GM20000 (cell line): ENCODE measurements around the gene OSTM1.

Experiments
- DNase-seq: peaks from one replicate; pipeline ENCODE4 v3.0.0; 2012; ENCODE audit warnings: low spot score
- TF ChIP-seq, protein P1 (sequence below): IDR thresholded peaks from 2 replicates; pipeline ENCODE4 v1.5.1; 2012; ENCODE audit warnings: mild to moderate bottlenecking, control low read depth; ENCODE audit errors: extremely low read depth, missing control alignments

OSTM1 gene, protein sequence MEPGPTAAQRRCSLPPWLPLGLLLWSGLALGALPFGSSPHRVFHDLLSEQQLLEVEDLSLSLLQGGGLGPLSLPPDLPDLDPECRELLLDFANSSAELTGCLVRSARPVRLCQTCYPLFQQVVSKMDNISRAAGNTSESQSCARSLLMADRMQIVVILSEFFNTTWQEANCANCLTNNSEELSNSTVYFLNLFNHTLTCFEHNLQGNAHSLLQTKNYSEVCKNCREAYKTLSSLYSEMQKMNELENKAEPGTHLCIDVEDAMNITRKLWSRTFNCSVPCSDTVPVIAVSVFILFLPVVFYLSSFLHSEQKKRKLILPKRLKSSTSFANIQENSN

DNA sequence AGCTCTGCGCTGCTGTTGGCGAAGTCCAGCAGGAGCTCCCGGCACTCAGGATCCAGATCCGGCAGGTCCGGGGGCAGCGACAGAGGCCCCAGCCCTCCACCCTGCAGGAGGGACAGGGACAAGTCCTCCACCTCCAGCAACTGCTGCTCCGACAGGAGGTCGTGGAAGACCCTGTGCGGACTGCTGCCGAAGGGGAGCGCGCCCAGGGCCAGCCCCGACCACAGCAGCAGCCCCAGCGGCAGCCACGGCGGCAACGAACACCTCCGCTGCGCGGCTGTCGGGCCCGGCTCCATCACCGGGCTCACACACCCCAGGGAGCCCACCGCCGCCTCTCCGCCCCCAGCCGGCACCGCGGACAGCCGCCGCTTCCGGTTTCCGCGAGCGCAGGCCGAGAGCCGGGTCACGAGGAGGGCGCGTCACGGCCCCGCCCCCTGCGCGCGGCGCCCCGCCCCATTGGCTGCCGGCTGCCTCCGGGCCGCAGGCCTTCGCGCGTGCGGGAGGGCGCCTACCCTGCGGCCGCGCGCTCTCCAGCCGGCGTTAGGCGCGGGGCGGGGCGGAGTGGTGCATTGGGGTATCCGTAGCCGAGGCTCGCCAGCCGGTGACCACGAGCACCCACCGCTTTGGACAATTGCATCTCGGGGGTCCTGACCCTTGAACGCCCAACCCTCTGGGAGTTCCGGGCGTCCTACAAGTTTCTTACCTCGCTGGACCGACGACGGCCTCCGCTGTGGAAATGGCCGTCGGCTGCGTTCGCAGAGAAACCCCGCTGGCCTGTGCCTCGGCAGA, at the start of gene OSTM1:
TSS of gene OSTM1 (minus strand) at position 383 of the 786 bp plus-strand sequence. CDS start at position 293, 90 bp downstream.
- TF ChIP-seq, protein P1, sequence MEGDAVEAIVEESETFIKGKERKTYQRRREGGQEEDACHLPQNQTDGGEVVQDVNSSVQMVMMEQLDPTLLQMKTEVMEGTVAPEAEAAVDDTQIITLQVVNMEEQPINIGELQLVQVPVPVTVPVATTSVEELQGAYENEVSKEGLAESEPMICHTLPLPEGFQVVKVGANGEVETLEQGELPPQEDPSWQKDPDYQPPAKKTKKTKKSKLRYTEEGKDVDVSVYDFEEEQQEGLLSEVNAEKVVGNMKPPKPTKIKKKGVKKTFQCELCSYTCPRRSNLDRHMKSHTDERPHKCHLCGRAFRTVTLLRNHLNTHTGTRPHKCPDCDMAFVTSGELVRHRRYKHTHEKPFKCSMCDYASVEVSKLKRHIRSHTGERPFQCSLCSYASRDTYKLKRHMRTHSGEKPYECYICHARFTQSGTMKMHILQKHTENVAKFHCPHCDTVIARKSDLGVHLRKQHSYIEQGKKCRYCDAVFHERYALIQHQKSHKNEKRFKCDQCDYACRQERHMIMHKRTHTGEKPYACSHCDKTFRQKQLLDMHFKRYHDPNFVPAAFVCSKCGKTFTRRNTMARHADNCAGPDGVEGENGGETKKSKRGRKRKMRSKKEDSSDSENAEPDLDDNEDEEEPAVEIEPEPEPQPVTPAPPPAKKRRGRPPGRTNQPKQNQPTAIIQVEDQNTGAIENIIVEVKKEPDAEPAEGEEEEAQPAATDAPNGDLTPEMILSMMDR, result peak; percentile 5
- peak; percentile 100 for DNase-seq

DNA sequence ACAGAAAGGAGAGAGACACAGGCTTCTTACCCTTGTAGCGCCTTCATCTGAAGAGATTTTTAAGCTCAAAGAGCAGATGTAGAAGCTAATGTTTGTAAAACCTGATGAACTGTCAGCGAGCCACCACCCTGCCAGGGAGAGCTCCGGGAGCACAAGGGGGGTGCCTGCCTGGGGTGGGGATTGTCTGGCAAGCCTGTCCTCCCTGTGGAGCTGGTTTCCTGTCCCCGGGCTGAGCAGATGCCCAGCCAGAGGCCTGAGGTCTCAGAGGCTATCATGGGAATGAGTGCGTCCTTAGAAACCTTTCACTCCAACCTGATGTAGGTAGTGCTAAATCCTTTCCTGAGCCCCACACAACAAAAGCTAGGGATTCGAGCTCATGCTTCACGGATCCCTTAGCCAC, 49.4 kb upstream of the OSTM1 start:
- TF ChIP-seq, protein P1, result no peak
- DNase-seq, result no peak

DNA sequence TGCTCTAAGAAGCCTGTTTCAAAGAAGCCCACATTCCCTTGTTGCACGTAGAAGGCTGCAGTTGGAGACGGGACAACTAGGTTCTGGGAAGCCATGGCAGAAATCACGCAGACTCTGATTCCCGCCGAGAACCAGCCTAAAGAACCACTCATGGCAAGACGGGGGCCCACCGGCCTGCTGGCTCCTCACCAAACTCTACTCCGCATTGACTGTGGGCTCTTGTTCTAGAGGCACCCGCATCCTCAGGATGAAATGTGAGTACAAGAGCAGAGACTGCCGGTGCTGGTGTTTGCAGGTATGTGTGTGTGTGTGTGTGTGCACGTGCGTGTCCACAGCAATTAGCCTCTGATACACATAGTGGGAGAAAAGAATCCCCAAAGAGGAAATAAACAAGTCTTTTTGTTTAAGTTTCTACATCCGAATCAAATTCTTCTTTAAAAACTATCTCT, 49.0 kb upstream of the OSTM1 start:
- TF ChIP-seq, protein P1, result no peak
- DNase-seq, result no peak

DNA sequence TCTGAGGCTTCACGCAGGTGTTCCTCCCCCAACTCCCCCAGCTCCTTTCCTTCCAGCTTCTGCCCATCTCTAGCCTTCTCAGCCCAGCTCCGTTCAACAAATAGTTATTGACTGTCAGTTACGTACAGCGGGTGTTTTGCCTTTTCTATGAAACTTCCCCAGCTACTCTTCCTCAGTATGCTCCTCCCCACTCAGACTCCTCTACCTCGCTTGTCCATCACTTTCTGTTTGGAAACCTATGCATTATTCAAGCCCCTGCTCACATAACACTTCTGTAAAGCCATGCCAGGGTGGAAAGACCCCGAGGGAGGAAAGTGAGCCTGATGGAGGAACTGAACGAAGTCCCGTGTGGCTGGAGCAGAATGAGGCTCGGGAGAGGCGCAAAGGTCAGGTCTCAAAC, 47.1 kb upstream of the OSTM1 start:
- TF ChIP-seq, protein P1, result no peak
- no peak for DNase-seq

DNA sequence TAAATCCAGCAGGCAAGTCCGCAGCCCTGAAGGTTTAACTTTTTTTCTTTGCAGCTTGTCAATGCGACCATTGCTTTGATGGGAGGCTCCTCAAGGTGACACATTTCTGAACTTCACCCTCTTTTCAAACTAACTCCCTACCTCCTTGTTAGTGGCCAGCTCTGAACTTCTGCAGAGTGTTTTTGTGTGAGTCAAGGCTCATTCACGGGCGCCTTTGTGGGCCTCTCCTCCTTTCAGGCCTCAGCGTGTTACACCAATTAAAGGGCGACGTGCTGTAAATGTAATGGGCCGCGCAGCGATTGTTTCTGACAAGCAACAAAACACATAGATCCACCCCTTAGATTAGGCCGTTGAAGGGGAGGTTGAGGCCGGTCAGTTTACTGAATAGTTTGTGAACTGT, 45.8 kb upstream of the OSTM1 start:
- TF ChIP-seq, protein P1, result no peak
- no peak for DNase-seq

DNA sequence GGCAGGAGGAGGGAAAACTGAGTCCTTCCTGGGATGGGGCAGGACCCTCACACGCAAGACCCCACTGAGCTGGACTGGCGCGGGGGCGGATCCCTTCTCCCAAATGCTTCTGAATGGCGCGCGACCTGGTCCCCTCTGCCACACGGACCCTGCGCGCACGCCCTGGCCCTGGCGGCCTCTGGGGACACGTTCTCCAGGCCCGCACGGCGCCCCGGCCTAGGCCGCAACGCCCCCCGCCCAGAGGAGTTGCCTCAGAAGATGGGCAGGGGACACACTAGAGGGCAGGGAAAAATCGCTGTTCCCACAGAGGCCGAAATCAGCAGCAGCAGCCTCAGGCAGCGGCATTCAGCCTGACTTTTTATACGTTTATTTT, 45.2 kb upstream of the OSTM1 start:
- DNase-seq, result no peak

More for the DNA sequence above, 45.2 kb upstream of the OSTM1 start:
- TF ChIP-seq, protein P1, result no peak
